OCI-LY7 (cell line): Measurements from ENCODE around the gene PRIM2.

ENCODE experiments used
- EZH2phosphoT487 ChIP-seq: fragments of 200-600 bp; sonication (generic); IDR thresholded peaks from 2 replicates; pipeline ENCODE4 v1.6.1; 2018; ENCODE audit warnings: low read depth, borderline replicate concordance, mild to moderate bottlenecking, mixed run types, antibody characterized with exemption, low read length, moderate library complexity, mixed read lengths
- TF ChIP-seq, protein P1 (sequence below): fragments of 200-600 bp; sonication (generic); conservative IDR thresholded peaks from 2 replicates; pipeline ENCODE4 v1.5.1; 2014; ENCODE audit warnings: mild to moderate bottlenecking, antibody characterized with exemption, low read length, moderate library complexity, mixed read lengths

DNA sequence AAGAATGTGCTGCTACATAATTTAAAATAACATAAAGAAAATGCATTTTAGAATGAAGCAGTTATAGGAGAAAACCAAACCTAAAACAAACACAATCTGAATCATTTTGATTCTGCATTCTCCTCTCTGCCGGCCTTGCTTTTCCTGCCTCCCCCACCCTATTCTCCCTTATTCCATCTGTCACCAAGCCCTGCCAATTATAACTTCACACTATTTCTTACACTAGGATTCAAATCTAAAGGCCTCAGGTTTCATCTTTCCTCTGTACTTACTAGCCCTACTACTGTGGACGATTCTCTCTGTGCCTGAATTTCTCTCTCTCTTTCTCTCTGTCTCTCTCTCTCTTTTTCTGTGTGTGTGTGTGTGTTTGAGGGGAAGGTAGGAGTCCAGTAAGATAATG, 18.7 kb upstream of the PRIM2 start:
- TF ChIP-seq, protein P1, sequence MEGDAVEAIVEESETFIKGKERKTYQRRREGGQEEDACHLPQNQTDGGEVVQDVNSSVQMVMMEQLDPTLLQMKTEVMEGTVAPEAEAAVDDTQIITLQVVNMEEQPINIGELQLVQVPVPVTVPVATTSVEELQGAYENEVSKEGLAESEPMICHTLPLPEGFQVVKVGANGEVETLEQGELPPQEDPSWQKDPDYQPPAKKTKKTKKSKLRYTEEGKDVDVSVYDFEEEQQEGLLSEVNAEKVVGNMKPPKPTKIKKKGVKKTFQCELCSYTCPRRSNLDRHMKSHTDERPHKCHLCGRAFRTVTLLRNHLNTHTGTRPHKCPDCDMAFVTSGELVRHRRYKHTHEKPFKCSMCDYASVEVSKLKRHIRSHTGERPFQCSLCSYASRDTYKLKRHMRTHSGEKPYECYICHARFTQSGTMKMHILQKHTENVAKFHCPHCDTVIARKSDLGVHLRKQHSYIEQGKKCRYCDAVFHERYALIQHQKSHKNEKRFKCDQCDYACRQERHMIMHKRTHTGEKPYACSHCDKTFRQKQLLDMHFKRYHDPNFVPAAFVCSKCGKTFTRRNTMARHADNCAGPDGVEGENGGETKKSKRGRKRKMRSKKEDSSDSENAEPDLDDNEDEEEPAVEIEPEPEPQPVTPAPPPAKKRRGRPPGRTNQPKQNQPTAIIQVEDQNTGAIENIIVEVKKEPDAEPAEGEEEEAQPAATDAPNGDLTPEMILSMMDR, result no peak
- no peak for TF ChIP-seq EZH2phosphoT487
